HepG2 (cell line): ENCODE data around the gene ANKRD42. TPM values are rescaled to one million over a fixed set of nuclear protein-coding genes. Genes with fewer than 3 reads are reported as not detected.

Experiments used
- ATF7 ChIP-seq, 2 experiments: fragments of 450-650 bp in 1 of 2; sonication (generic) in 1 of 2; formaldehyde crosslinking in 1 of 2; IDR thresholded peaks; 2 replicates each; pipeline versions ENCODE4 v1.4.0 to v1.6.1; 2016 to 2020; ENCODE audit warnings: antibody characterized with exemption in 1 of 2, mild to moderate bottlenecking in 1 of 2, missing genetic modification reagents in 1 of 2
- ATRX ChIP-seq: sonication (generic); formaldehyde crosslinking; IDR thresholded peaks from 2 replicates; pipeline ENCODE4 v1.4.0; 2020; ENCODE audit warnings: missing genetic modification reagents, borderline replicate concordance
- BCL3 ChIP-seq: sonication (generic); formaldehyde crosslinking; IDR thresholded peaks from 2 replicates; pipeline ENCODE4 v1.5.1; 2020; ENCODE audit warnings: mild to moderate bottlenecking, missing genetic modification reagents, moderate library complexity
- BCL6 ChIP-seq: IDR thresholded peaks from 2 replicates; pipeline ENCODE4 v1.6.1; 2016; ENCODE audit warnings: missing genetic modification reagents, missing compliant biosample characterization
- DBP ChIP-seq: sonication (generic); formaldehyde crosslinking; IDR thresholded peaks from 2 replicates; pipeline ENCODE4 v1.4.0; 2020; ENCODE audit warnings: missing genetic modification reagents; ENCODE audit errors: not compliant biosample characterization
- ETV5 ChIP-seq: IDR thresholded peaks from 2 replicates; pipeline ENCODE4 v1.6.1; 2018; ENCODE audit warnings: missing biosample characterization, missing genetic modification reagents, inconsistent platforms, borderline replicate concordance
- HES4 ChIP-seq: sonication (generic); formaldehyde crosslinking; IDR thresholded peaks from 2 replicates; pipeline ENCODE4 v1.9.0; 2021; ENCODE audit warnings: mild to moderate bottlenecking, missing genetic modification reagents, borderline replicate concordance
- NRL ChIP-seq: sonication (generic); formaldehyde crosslinking; IDR thresholded peaks from 2 replicates; pipeline ENCODE4 v1.5.0; 2020; ENCODE audit warnings: missing genetic modification reagents, mild to moderate bottlenecking, moderate library complexity, borderline replicate concordance
- PLRG1 ChIP-seq: fragments of 450-650 bp; conservative IDR thresholded peaks from 2 replicates; pipeline ENCODE4 v1.6.1; 2016
- RBM22 ChIP-seq: fragments of 200-400 bp; formaldehyde crosslinking; optimal IDR thresholded peaks from 2 replicates; pipeline ENCODE3; 2017; ENCODE audit warnings: mild to moderate bottlenecking, low read length, moderate library complexity
- TCF7L2 ChIP-seq: IDR thresholded peaks from 2 replicates; pipeline ENCODE4 v1.6.1; 2011; ENCODE audit warnings: mild to moderate bottlenecking, low read depth, low read length, moderate library complexity
- polyA plus RNA-seq, 8 experiments: library from polyadenylated mRNA; depleted of rRNA in 3 of 8; stranded (reverse) in 7 of 8; unstranded in 1 of 8; fragments of >200 nt; fragmentation: Illumina TruSeq in 4 of 8; extraction: Trizol in 4 of 8; gene quantifications; 2 replicates each; pipeline versions ENCODE4 v1.2.1 to v1.2.3, GENCODE V29; 2011 to 2016; ENCODE audit warnings: low read depth in 4 of 8, missing spikeins in 1 of 8, mixed read lengths in 1 of 8; ENCODE audit not compliant: insufficient read depth in 1 of 8
- total RNA-seq, 5 experiments: library from RNA; depleted of rRNA; stranded (reverse); fragments of >200 nt; fragmentation: Illumina TruSeq; extraction: Trizol; gene quantifications; 2 replicates each; pipeline ENCODE4 v1.2.3, GENCODE V29; 2016; ENCODE audit warnings: low read depth in 1 of 5
- TF ChIP-seq, protein P1 (sequence below): sonication (generic); formaldehyde crosslinking; IDR thresholded peaks from 2 replicates; pipeline ENCODE4 v1.4.0; 2020; ENCODE audit warnings: missing genetic modification reagents, borderline replicate concordance
- TF ChIP-seq, protein P2 (sequence below): sonication (generic); formaldehyde crosslinking; IDR thresholded peaks from 2 replicates; pipeline ENCODE4 v1.5.0; 2020; ENCODE audit warnings: mild to moderate bottlenecking, missing genetic modification reagents
- TF ChIP-seq, protein P3 (sequence below): sonication (generic); formaldehyde crosslinking; IDR thresholded peaks from 2 replicates; pipeline ENCODE4 v1.4.0; 2020; ENCODE audit warnings: missing genetic modification reagents, mild to moderate bottlenecking, borderline replicate concordance

ANKRD42 gene
- total and polyA plus RNA-seq, 2 of the 13 experiments (the other 11 are each of a cell fraction or from before 2014, with no cell fraction given): 2.2 to 3.7 TPM

- TF ChIP-seq BCL3 (CRISPR knock-in tag) (peak; percentile 65; the same call in 1 of the 2 replicates), TCF7L2 (no peak), RBM22 (peak; percentile 71), DBP (CRISPR knock-in tag) (peak; percentile 28), PLRG1 (no peak), HES4 (CRISPR knock-in tag) (no peak; the same call in 1 of the 2 replicates), ETV5 (CRISPR knock-in tag) (peak; percentile 66), BCL6 (CRISPR knock-in tag) (peak; percentile 23; the same call in 1 of the 2 replicates), ATF7 (IDR thresholded peaks at IDR 0.05) (no peak), ATF7 (CRISPR knock-in tag; IDR thresholded peaks at IDR 0.05) (no peak), NRL (CRISPR knock-in tag) (peak; percentile 20; the same call in 1 of the 2 replicates), ATRX (CRISPR knock-in tag) (no peak)
- TF ChIP-seq, protein P1, sequence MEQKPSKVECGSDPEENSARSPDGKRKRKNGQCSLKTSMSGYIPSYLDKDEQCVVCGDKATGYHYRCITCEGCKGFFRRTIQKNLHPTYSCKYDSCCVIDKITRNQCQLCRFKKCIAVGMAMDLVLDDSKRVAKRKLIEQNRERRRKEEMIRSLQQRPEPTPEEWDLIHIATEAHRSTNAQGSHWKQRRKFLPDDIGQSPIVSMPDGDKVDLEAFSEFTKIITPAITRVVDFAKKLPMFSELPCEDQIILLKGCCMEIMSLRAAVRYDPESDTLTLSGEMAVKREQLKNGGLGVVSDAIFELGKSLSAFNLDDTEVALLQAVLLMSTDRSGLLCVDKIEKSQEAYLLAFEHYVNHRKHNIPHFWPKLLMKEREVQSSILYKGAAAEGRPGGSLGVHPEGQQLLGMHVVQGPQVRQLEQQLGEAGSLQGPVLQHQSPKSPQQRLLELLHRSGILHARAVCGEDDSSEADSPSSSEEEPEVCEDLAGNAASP (CRISPR knock-in tag): peak; percentile 51; the same call in 1 of the 2 replicates
- TF ChIP-seq, protein P2, sequence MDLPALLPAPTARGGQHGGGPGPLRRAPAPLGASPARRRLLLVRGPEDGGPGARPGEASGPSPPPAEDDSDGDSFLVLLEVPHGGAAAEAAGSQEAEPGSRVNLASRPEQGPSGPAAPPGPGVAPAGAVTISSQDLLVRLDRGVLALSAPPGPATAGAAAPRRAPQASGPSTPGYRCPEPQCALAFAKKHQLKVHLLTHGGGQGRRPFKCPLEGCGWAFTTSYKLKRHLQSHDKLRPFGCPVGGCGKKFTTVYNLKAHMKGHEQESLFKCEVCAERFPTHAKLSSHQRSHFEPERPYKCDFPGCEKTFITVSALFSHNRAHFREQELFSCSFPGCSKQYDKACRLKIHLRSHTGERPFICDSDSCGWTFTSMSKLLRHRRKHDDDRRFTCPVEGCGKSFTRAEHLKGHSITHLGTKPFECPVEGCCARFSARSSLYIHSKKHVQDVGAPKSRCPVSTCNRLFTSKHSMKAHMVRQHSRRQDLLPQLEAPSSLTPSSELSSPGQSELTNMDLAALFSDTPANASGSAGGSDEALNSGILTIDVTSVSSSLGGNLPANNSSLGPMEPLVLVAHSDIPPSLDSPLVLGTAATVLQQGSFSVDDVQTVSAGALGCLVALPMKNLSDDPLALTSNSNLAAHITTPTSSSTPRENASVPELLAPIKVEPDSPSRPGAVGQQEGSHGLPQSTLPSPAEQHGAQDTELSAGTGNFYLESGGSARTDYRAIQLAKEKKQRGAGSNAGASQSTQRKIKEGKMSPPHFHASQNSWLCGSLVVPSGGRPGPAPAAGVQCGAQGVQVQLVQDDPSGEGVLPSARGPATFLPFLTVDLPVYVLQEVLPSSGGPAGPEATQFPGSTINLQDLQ: no peak
- TF ChIP-seq, protein P3, sequence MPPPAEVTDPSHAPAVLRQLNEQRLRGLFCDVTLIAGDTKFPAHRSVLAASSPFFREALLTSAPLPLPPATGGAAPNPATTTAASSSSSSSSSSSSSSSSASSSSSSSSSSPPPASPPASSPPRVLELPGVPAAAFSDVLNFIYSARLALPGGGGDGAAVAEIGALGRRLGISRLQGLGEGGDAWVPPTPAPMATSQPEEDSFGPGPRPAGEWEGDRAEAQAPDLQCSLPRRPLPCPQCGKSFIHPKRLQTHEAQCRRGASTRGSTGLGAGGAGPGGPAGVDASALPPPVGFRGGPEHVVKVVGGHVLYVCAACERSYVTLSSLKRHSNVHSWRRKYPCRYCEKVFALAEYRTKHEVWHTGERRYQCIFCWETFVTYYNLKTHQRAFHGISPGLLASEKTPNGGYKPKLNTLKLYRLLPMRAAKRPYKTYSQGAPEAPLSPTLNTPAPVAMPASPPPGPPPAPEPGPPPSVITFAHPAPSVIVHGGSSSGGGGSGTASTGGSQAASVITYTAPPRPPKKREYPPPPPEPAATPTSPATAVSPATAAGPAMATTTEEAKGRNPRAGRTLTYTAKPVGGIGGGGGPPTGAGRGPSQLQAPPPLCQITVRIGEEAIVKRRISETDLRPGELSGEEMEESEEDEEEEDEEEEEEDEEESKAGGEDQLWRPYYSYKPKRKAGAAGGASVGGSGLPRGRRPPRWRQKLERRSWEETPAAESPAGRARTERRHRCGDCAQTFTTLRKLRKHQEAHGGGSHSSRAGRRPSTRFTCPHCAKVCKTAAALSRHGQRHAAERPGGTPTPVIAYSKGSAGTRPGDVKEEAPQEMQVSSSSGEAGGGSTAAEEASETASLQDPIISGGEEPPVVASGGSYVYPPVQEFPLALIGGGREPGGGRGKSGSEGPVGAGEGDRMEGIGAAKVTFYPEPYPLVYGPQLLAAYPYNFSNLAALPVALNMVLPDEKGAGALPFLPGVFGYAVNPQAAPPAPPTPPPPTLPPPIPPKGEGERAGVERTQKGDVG (CRISPR knock-in tag): 0 out of 2 replicates have a peak, but pooled peaks have one; percentile 76
These were observed at the start of gene ANKRD42 (continued) for GRCh38 chr11:83193315-83194280.
